HG02840 (cell line): ENCODE measurements around the gene CACNA2D2.

Source experiments
- ATAC-seq: cut with Tn5 transposase; IDR thresholded peaks from one replicate; pipeline ENCODE4 v1.9.1; 2021; ENCODE audit warnings: mild to moderate bottlenecking, moderate library complexity, moderate number of reproducible peaks; ENCODE audit not compliant: unreplicated experiment, low FRiP score

Gene CACNA2D2

DNA sequence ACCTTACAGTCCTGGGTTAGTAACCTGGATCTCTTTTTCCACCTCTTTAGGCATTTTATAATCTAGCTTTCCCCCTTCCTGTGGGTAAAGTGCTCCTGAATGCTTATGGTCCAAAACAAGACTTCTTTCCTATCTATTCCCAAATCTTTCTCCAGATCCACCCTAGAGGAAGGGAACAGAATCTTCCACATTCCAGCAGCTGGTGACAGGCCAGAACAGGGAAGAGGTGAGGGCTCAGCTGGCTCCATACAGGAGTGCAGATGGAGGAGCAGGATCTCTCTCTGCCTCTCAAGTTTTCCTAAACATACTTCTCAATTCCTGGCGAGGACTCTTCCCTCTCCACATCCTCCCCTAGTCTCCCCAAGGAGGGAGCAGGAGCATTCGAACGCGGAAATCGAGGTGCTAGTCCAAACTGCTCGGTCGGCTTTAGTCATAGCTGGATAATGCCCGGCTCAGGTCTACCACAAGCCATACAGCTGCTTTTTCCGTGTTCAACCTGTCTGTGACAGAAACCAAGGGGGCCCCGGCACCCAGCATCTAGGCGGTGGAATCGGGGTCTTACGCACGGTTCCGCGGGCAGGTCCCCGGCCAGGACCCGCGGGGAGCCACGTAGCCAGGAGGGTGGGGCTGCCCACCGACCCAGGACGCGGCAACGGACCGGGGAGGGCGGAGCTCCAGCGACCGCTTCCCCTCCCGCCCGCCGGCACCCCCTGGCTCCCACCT, 166.8 kb downstream of the CACNA2D2 start:
- peak; percentile 36 for ATAC-seq

DNA sequence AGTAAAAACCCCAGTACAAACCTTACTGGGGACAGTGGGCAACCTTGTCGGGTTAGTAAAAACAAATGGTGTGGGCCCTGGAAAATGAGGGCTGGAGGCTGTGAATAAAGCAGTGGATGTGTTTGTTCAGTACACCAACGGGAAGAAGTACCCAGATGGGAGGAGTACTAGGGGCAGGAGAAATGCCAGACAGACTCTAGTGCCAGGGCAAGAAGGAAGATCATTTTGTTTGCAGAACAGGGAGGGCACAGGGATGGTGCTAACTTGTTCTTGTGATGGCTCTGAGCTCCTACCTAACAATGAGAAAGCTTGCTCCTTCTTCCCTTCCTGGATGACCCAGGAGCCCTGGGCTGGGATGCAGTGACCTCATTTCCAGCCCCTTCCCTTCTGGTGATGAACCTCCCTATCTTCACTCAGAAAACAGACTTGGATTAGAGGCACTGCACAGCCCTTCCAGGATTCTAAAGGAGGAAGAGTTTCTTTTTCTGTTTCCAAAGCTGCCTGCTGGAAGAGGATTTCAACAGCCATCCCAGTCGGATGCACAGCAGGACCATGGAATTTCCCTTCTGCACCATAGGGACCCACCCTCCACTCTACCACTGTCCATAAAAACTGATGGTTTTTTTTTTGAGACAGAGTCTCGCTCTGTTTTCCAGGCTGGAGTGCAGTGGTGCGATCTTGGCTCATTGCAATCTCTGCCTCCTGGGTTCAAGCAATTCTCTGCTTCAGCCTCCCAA, 168.9 kb downstream of the CACNA2D2 start:
- no peak for ATAC-seq

DNA sequence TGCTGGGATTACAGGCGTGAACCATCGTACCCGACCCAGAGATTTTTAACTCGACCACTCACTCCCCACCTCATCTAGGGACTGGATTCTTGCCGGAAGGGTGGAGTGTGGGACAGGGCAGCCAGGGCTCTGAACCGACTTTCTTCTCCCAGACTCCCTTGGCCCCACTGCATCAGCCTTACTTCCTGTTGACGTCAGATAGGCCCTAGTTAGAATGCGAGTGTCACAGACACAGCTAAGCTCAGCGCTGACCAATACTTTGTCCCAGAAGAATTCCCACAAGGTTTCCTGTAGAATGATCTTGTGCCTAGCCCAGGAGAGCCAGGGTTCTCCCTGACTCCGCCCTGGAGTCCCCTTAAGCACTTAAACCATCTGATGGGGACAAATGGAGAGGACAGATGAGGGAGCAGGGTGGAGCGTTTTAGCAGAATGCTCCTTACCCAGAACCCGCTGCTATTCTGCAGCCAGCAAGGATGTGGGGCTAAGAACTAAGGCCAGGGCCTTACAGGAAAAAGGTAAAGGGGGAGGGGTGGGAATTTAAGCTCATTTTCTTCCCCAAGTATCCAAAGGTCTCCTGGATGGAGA, 169.6 kb downstream of the CACNA2D2 start:
- no peak for ATAC-seq

DNA sequence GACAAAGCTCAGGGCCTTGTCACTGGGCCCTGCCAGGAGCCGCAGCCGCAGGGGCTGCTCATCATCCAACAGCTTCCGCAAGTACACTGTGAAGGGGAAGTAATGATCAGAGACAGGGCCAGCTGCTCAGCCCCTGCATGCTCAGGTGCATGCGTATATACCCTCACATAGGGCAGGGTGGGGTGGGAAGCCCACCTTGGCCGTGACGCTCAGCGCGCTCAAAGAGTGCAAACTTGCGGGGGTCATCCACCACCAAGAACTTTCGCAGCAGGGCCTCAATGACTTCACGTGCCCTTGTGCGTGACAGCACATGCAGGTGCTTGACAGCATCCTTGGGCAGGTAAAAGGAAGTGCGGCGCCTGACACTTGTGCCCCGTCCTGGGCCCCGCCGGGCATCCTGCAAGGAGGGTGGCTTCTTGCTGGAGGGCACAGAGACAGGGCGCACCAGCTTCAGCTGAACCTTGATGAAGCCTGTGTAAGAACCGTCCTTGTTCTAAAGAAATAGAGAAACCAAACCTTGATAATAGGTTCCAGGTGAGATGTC, 172.0 kb downstream of the CACNA2D2 start:
- ATAC-seq, result no peak

DNA sequence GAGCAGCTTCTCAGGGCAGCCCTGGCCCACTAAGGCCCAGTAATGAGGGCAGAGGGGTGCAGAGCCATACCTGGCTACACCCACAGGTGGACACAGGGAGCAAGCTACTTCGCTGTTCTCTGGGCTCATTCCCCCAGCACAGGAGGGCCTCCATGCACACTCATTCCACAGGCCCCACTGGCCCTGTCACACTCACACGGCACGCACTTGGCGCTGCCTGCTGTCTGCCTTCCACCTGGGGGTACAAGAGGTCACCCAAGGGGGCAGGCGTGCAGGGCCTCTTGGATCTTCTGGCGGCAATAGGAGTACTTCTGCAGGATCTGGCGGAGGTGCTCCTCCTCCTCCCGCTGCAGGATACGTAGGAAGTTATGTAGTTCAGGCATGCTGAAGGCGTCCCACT, 173.1 kb downstream of the CACNA2D2 start:
- ATAC-seq, result no peak

DNA sequence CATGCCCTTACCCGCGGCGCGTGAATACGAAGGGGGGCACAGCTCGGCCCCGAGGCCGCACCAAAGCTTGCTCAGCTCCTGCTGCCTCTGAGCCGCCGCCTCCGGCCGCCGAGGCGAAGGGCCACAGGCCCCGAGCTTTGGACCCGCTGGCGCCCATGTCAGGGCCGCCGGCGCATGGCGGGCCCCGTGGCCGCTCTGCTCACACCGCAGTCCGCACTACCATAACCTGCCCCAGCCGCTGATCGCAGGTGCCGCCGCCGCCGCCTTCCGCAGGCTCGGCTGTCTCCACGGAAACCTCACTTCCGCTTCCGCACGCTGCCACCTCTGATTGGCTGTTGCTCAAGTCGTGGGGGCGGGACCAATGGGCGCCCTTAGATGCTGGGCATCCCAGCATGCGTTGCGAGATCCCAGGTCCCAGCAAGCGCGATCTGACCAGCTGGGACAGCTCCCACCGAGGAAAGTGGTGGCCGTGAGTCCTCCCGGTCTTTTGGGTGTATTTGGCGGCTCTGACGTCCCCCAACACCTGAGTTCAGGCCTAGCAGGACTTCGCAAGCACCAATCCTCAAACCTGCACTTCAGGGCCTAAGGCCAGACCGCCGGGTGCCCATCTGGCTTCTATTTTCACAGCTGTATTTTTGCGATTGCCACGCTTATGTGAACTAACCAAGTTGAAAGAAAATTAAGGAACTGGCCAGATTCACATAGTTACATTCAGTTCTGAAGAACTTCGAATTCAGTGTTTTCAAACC, 175.3 kb downstream of the CACNA2D2 start, which contains the start of gene TUSC2:
TSS of gene TUSC2 (minus strand) at position 281 of the 749 bp plus-strand sequence. CDS start at position 157, 124 bp downstream.
- ATAC-seq, result peak; percentile 86

DNA sequence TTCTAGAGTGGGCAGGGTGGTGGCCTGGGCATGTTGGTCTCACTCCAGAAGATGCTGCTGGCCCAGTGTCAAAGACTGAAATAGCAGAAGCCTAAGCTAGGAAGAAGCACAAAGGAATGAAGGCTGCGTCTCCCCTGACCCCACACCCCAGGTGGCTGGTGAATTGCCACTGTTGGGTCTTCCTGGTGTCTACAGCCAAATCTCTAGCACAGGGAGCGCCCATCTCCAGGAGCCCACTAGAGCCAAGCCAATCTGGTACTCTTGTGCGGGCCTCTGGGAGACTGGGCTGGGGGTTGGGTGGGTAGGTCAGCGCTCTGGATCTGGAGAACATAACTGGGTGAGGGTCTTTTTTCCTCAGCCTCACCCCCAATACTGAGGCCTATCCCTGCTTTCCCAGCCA, 176.3 kb downstream of the CACNA2D2 start:
- ATAC-seq, result no peak

DNA sequence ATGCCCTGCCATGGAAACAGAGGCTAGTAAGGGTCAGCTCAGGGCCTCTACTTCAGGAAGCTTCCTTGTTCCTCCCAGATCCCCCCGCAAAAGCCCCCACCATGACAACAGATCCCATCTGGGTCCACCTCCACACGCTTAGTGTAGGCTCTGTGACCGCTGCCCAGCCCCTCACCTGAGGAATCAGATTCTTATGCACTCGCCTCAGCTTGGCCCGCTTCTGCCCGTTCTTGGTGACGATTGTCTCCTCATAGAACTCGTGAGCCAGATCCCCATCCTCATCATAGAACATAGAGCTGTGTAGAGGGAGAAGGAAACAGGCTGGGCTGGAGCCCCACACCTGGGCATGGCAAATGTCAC, 177.3 kb downstream of the CACNA2D2 start:
- no peak for ATAC-seq

DNA sequence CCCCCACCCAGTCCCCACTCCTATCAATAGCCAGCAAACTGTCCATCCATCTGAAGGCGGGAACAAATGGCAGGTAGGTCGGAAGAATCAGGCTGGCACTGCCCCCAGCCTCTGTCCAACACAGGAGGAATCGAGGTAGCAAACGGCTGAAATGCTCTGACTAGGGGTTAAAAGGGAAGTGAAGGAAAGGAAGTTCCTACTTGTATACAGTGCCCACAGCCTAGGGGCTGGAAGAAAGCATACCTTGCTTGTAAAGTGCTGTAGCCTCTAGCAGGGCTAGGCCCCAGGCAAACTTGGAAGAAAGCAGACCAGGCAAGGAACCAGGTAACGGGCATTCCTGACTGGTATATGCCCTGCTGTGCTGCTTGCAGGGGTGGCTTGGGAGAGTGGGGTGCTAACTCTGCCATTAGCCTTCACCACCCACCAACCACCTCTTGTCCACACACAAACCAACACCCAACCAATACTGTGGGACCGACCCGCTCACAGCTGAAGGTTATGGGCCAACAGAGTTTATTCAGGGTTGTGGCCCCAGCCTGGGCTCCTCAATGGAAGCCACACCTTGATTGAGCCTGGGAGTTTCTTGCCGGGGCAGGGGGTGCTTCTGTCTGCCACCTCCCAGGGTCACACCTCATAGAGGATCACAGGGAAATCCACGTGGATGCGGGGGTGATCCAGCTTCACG, 177.8 kb downstream of the CACNA2D2 start:
- no peak for ATAC-seq

DNA sequence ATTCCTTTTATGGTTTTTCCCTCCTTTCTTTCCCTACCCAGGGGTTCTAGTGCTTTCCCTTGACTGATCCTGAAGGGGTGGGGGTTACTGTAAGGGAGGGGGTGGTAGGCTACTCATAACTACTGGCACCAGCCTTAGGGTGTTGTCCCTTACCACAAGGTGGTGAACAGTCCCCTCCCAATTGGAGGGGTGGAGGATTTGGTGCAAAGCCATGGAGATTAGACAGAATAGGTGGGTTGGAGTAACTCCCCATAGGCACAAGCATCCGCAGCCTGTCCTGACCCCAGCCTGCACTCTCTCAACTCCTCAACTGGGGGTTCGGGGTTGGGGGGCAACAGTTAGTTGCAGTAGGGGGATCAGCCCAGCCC, 178.3 kb downstream of the CACNA2D2 start:
- ATAC-seq, result no peak

DNA sequence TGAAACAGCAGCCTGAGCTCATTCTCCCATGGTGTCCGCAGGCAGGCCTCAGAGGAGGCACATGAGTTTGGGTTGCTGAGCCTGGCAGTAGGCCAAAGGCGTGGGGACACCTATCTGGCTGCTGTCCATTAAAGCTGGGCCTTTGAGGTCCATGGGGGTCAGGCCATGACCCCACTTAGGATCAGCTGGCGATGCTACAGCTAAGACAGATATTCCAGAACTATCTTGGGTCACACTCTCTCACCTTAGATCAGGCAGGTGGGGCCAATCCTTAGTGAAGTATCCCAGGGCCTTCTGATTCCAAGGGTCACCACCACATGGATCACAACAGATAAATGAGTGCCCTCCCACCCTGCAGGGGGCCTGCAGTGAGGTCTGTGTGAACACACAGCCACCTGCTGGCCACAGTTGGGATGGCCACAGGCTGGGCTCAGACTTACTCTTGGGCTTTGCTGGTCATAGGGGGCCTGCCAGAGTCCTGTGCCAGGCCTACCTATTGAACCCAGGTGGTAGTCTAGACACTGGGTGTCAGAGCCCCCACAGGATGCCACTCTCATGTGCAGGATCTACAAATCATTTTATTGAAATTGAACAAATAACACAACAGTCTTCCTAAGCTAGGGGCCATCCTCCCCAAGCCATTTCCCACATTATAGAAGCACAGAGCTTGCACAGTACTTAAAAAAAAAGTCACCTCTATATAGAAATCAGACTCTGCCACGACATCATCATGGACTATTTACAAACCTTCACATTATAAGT, 178.9 kb downstream of the CACNA2D2 start:
- ATAC-seq, result no peak

DNA sequence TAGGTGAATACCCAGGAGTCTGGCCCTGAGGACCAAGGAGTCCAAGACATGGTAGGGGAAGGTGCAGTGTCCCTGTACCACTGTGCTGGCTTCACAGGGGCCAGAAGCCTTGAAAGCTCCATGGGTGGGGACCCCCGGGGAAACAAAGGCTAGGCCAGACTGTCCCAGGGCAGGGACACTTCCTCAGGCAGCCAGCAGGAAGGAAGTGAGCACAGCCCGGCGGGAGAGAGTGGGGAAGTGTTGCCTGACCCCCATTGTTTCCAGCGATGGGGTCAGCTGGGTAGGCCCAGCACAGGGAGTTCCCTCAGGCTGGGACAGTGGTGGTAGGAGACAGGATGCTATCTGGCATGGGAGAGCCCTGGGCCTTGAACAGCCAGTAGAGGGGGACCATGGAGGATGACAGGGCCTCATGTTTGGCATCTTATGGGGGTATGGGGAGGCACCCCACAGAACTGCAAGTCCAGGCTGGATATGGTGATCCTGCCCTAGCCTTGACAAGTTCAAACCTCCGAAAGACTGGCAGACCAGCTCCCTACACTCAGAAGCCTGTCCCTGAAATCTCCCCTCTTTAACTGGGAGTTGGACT, 179.7 kb downstream of the CACNA2D2 start:
- no peak for ATAC-seq

DNA sequence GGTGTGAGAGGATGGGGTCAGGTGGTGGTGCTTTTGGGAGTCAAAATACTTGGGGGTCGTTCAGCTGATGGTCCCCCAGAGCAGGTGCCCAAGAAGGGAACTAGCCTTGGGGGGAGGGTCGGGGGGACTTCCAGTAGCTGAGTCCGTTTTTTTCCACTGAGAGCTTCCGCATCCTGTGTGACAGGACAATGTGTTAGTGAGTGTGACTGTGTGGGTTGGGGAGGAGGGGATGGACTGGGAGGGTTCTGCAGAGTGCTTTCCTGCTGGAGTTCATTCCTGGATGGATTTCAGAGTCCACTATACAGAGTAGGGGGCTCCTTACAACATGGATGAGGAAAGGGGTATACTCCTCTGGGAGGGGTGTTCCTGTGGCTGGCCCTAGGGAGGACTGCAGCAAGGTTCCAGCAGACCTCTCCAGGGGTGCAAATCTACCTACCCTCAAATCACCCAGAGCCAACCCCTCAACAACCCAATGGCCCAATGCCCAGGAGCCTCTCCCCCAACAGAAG, 180.3 kb downstream of the CACNA2D2 start:
- ATAC-seq, result no peak

DNA sequence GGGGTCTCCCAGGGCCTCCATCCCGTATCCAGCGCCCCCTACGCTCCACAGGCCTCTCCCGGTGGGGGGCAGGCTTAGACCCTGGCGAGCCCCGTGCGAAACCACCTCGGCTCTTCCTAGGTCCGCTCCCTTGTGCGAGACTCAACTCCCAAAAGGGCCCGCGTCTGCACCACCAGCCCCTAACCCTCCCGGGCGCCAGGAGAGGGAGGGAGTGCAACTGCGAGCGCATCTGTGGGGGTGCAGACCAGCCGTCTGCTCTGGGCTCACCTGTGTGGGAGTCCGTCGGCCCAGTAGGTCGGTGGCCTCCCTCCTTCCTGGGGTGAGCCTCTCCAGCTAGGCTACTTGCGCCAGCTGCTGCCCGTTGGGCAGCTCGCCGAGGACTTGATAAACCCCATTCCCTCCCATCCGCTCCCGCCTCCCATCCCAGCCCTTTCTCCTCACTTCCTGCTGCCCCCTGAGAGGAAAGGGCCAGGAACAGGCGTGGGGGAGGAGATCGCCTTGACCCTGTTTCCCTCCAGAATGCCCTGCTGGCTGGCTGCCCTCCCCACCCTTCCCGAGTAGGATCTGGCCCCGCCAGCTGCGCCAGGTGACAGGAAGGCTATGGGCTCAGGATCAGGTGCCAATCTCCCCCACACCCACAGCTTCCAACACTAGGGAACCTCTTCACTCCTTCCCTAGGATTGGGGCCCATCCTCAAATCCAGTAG, 180.9 kb downstream of the CACNA2D2 start, which contains the start of gene HYAL2:
TSS of gene HYAL2 (minus strand) at position 360 of the 706 bp plus-strand sequence. CDS start 2,256 bp downstream, outside the sequence.
- no peak for ATAC-seq

DNA sequence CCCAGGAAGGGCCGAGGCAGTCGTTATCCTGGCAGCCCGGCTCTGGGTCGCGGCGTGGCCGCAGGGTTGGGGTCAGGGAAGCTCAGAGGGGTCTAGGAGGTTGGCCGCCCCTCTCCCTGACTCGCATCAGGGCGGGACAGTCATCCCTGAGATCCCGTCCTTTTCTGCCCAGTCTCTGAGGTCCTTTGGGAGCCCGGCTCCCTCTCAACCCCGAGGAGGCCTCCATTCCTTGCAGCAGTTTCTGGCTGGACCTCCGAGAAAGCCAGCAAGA, 181.4 kb downstream of the CACNA2D2 start:
- ATAC-seq, result no peak

DNA sequence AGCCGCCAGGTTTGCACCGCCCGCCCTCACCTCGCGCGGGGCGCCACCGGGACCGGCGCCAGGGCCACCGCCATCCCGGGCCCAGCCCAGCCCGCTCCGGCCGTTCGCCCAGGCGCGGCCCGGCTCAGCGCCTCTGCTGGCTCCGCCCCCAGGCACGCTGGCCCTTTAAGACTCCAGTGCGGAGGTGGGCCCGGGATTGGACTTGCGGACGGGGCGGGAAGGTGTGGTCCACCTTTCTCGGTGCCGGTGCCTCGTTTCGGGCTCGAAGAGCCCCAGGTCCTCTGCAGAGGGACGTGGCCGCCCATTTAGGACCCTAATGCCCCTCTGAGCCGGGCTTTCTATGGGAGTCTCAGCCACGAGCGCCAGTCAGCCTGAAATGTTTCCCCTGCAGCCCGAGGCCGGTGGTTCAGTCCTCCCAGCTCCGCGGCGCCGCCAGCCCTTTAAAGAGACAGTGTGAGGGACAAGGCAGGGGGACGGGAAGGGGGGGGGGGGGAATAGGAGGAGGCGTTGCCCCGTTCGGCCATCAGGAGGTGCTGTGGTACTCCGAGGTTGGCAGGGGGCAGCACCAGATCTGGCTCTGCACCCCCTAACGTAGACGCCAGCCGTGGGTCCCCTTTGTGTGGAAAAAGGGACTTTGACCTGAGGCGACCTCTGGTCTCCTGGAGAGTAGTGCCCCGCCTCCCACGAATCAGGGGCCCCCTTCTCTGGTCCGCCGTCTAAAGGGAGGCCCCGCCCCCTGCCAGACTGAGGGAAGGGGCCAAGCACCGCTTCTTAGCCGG, 181.9 kb downstream of the CACNA2D2 start:
- peak; percentile 80 for ATAC-seq

DNA sequence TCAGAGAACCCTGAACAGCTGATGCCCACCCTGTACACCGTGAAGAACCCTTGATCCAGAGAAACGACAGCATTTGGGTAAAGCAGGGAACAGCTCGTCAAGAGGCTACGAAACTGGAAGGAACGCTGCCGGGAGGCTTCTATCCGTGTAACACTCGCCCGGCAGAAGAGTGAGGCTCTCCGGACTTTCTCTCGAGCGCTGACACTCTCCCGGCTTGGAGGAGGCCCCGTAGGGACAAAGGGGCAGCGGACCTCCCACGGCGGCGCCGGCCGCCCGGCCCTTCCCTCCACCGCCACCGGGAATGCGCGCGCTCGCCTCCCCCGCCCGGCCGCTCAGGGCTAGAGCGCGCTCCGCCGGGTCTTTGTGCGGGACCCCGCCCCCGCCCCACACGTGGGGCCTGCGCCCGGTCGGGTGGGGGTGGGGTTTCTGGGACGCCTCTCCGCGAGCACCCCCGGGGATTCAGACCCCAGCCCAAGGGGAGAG, 182.5 kb downstream of the CACNA2D2 start:
- ATAC-seq, result peak; percentile 50
